Body of pancreas (tissue), 4 donors: ENCODE results near the gene NFKBIA.

Experiments
- POLR2A ChIP-seq, 3 donors: fragments of 450-650 bp; IDR thresholded peaks; one replicate each; pipeline ENCODE4 v1.6.1; 2016; ENCODE audit warnings: antibody characterized with exemption in 3 of 3, mild to moderate bottlenecking in 2 of 3
- TF ChIP-seq, protein P1 (sequence below), 7 experiments: fragments of 450-650 bp in 4 of 7; fragments of 200-600 bp in 3 of 7; sonication (generic) in 3 of 7; IDR thresholded peaks; one replicate each; pipeline ENCODE4 v1.5.1; 2016 to 2019; ENCODE audit warnings: antibody characterized with exemption in 7 of 7

GRCh38 chr14:35384455-35385041 is 20.0 kb downstream of the NFKBIA start:
- TF ChIP-seq, protein P1, sequence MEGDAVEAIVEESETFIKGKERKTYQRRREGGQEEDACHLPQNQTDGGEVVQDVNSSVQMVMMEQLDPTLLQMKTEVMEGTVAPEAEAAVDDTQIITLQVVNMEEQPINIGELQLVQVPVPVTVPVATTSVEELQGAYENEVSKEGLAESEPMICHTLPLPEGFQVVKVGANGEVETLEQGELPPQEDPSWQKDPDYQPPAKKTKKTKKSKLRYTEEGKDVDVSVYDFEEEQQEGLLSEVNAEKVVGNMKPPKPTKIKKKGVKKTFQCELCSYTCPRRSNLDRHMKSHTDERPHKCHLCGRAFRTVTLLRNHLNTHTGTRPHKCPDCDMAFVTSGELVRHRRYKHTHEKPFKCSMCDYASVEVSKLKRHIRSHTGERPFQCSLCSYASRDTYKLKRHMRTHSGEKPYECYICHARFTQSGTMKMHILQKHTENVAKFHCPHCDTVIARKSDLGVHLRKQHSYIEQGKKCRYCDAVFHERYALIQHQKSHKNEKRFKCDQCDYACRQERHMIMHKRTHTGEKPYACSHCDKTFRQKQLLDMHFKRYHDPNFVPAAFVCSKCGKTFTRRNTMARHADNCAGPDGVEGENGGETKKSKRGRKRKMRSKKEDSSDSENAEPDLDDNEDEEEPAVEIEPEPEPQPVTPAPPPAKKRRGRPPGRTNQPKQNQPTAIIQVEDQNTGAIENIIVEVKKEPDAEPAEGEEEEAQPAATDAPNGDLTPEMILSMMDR (IDR thresholded peaks at IDR 0.05), result no peak
- TF ChIP-seq POLR2A (IDR thresholded peaks at IDR 0.05), result no peak
